Measurements from ENCODE around the gene MYL4.

The MYL4 gene

DNA sequence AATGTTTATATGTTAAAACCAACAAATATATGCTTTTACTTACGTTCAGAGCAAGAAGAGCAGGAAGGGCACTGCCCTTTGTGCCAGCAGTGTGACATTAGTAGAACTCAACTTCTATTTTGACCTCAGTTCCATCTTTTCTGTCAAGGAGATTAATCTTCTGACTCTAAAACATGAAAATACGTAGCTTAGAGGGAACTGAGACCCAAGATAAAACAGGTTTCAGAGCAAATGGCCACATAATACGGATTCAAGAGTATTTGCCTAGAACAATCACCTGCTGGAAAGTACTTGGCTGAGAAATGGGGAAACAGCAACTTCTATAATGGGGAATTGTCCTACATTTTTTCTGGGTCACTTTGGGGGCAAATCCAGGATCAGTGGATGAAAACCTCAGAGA is 22.2 kb downstream of the MYL4 start:
- Histone ChIP-seq H4K91ac (ENCODE audit: low read depth, low read length, poor library complexity) (no peak overlapping the region), H3K4me3 (ENCODE audit: low read length in 2 of 2) (no peak overlapping the region), H3K27me3 (ENCODE audit: control insufficient read depth in 3 of 3, insufficient read depth in 3 of 3, low read depth in 1 of 3, low read length in 3 of 3) (no peaks in the 10 kb centered on the region), H3K14ac (ENCODE audit: low read length) (no peak overlapping the region), H3K9ac (ENCODE audit: low read depth, low read length, poor library complexity) (no peak overlapping the region), H3K4ac (ENCODE audit: low read length) (no peak overlapping the region), H2BK5ac (ENCODE audit: low read length) (no peak overlapping the region), H3K18ac (ENCODE audit: low read length) (no peak overlapping the region), H3K36me3 (replicated peaks in 1 of 2; ENCODE audit: control insufficient read depth in 2 of 2, insufficient read depth in 2 of 2, low read length in 2 of 2) (no peaks in the 10 kb centered on the region), H3K23ac (ENCODE audit: low read depth, low read length, poor library complexity) (no peak overlapping the region), H2BK120ac (ENCODE audit: low read depth, low read length) (no peak overlapping the region), H3K9me3 (replicated peaks in 1 of 2; ENCODE audit: control insufficient read depth in 2 of 2, insufficient read depth in 1 of 2, low read depth in 1 of 2, low read length in 2 of 2) (no peaks in the 10 kb centered on the region), H3K79me1 (ENCODE audit: low read depth, low read length) (no peaks in the 10 kb centered on the region), H2AFZ (ENCODE audit: low read length) (no peak overlapping the region), H4K8ac (ENCODE audit: low read depth, low read length) (no peak overlapping the region), H2BK12ac (ENCODE audit: low read length) (no peak overlapping the region), H2BK15ac (ENCODE audit: low read length) (no peak overlapping the region), H2AK5ac (ENCODE audit: low read depth, low read length) (no peak overlapping the region), H3K4me2 (ENCODE audit: insufficient read depth, low read length, poor library complexity, severe bottlenecking) (no peak overlapping the region), H3K27ac (replicated peaks; ENCODE audit: low read length) (no peak overlapping the region), H3K4me1 (ENCODE audit: control insufficient read depth in 2 of 2, insufficient read depth in 1 of 2, low read depth in 1 of 2, low read length in 2 of 2) (peaks cover 3 to 7% of the 10 kb centered on the region in 2 donors)
- DNase-seq (ENCODE audit: low spot score) = no peak
- no CpG with 5 or more reads among the region's 3 CpGs for WGBS, 2 donors (ENCODE audit: extremely low coverage in 2 of 2, insufficient read length in 2 of 2, insufficient replicate concordance in 1 of 2)

GRCh38 chr17:47231866-47232265 is 22.7 kb downstream of the MYL4 start:
- Histone ChIP-seq H2BK12ac (ENCODE audit: low read length) (no peak overlapping the region), H3K36me3 (replicated peaks in 1 of 2; ENCODE audit: control insufficient read depth in 2 of 2, insufficient read depth in 2 of 2, low read length in 2 of 2) (no peaks in the 10 kb centered on the region), H3K9ac (ENCODE audit: low read depth, low read length, poor library complexity) (no peak overlapping the region), H2BK5ac (ENCODE audit: low read length) (no peak overlapping the region), H2BK15ac (ENCODE audit: low read length) (no peak overlapping the region), H3K79me1 (ENCODE audit: low read depth, low read length) (no peaks in the 10 kb centered on the region), H3K27me3 (ENCODE audit: control insufficient read depth in 3 of 3, insufficient read depth in 3 of 3, low read depth in 1 of 3, low read length in 3 of 3) (no peaks in the 10 kb centered on the region), H3K4me1 (ENCODE audit: control insufficient read depth in 2 of 2, insufficient read depth in 1 of 2, low read depth in 1 of 2, low read length in 2 of 2) (peaks cover 3 to 7% of the 10 kb centered on the region in 2 donors), H3K4me3 (ENCODE audit: low read length in 2 of 2) (no peak overlapping the region), H2AK5ac (ENCODE audit: low read depth, low read length) (no peak overlapping the region), H3K14ac (ENCODE audit: low read length) (no peak overlapping the region), H3K23ac (ENCODE audit: low read depth, low read length, poor library complexity) (no peak overlapping the region), H3K27ac (replicated peaks; ENCODE audit: low read length) (no peak overlapping the region), H2AFZ (ENCODE audit: low read length) (no peak overlapping the region), H2BK120ac (ENCODE audit: low read depth, low read length) (no peak overlapping the region), H4K91ac (ENCODE audit: low read depth, low read length, poor library complexity) (no peak overlapping the region), H3K4me2 (ENCODE audit: insufficient read depth, low read length, poor library complexity, severe bottlenecking) (no peak overlapping the region), H4K8ac (ENCODE audit: low read depth, low read length) (no peak overlapping the region), H3K9me3 (replicated peaks in 1 of 2; ENCODE audit: control insufficient read depth in 2 of 2, insufficient read depth in 1 of 2, low read depth in 1 of 2, low read length in 2 of 2) (no peaks in the 10 kb centered on the region), H3K18ac (ENCODE audit: low read length) (no peak overlapping the region), H3K4ac (ENCODE audit: low read length) (no peak overlapping the region)
- no peak for DNase-seq (ENCODE audit: low spot score)
- no CpG with 5 or more reads among the region's 3 CpGs for WGBS, 2 donors (ENCODE audit: extremely low coverage in 2 of 2, insufficient read length in 2 of 2, insufficient replicate concordance in 1 of 2)

GRCh38 chr17:47232465-47232864 is 23.3 kb downstream of the MYL4 start:
- H3K23ac ChIP-seq (ENCODE audit: low read depth, low read length, poor library complexity) = no peak overlapping the region
- no peak overlapping the region for H2BK15ac ChIP-seq (ENCODE audit: low read length)
- no peak overlapping the region for H3K9ac ChIP-seq (ENCODE audit: low read depth, low read length, poor library complexity)
- H3K4ac ChIP-seq (ENCODE audit: low read length) = no peak overlapping the region
- H3K4me1 ChIP-seq (ENCODE audit: control insufficient read depth in 2 of 2, insufficient read depth in 1 of 2, low read depth in 1 of 2, low read length in 2 of 2) = peaks cover 3 to 7% of the 10 kb centered on the region in 2 donors
- H2BK12ac ChIP-seq (ENCODE audit: low read length) = no peak overlapping the region
- no peak overlapping the region for H2BK5ac ChIP-seq (ENCODE audit: low read length)
- no peak overlapping the region for H3K18ac ChIP-seq (ENCODE audit: low read length)
- no peak overlapping the region for H2BK120ac ChIP-seq (ENCODE audit: low read depth, low read length)
- no peak overlapping the region for H4K8ac ChIP-seq (ENCODE audit: low read depth, low read length)
- no peaks in the 10 kb centered on the region for H3K27me3 ChIP-seq (ENCODE audit: control insufficient read depth in 3 of 3, insufficient read depth in 3 of 3, low read depth in 1 of 3, low read length in 3 of 3)
- H3K9me3 ChIP-seq (replicated peaks in 1 of 2; ENCODE audit: control insufficient read depth in 2 of 2, insufficient read depth in 1 of 2, low read depth in 1 of 2, low read length in 2 of 2) = no peaks in the 10 kb centered on the region
- no CpG with 5 or more reads among the region's 2 CpGs for WGBS, 2 donors (ENCODE audit: extremely low coverage in 2 of 2, insufficient read length in 2 of 2, insufficient replicate concordance in 1 of 2)
- no peaks in the 10 kb centered on the region for H3K36me3 ChIP-seq (replicated peaks in 1 of 2; ENCODE audit: control insufficient read depth in 2 of 2, insufficient read depth in 2 of 2, low read length in 2 of 2)
- no peak for DNase-seq (ENCODE audit: low spot score)
- no peak overlapping the region for H3K4me3 ChIP-seq (ENCODE audit: low read length in 2 of 2)
- H4K91ac ChIP-seq (ENCODE audit: low read depth, low read length, poor library complexity) = no peak overlapping the region
- H3K14ac ChIP-seq (ENCODE audit: low read length) = no peak overlapping the region
- no peaks in the 10 kb centered on the region for H3K79me1 ChIP-seq (ENCODE audit: low read depth, low read length)
- H3K4me2 ChIP-seq (ENCODE audit: insufficient read depth, low read length, poor library complexity, severe bottlenecking) = no peak overlapping the region
- H3K27ac ChIP-seq (replicated peaks; ENCODE audit: low read length) = no peak overlapping the region
- H2AK5ac ChIP-seq (ENCODE audit: low read depth, low read length) = no peak overlapping the region
- H2AFZ ChIP-seq (ENCODE audit: low read length) = no peak overlapping the region

- Histone ChIP-seq H3K23ac (ENCODE audit: low read depth, low read length, poor library complexity) (no peak overlapping the region), H2AFZ (ENCODE audit: low read length) (no peak overlapping the region), H3K18ac (ENCODE audit: low read length) (no peak overlapping the region), H3K4me3 (ENCODE audit: low read length in 2 of 2) (no peak overlapping the region), H2BK15ac (ENCODE audit: low read length) (no peak overlapping the region), H3K4me2 (ENCODE audit: insufficient read depth, low read length, poor library complexity, severe bottlenecking) (no peak overlapping the region), H3K36me3 (replicated peaks in 1 of 2; ENCODE audit: control insufficient read depth in 2 of 2, insufficient read depth in 2 of 2, low read length in 2 of 2) (no peaks in the 10 kb centered on the region), H3K79me1 (ENCODE audit: low read depth, low read length) (no peaks in the 10 kb centered on the region), H2AK5ac (ENCODE audit: low read depth, low read length) (no peak overlapping the region), H3K9me3 (replicated peaks in 1 of 2; ENCODE audit: control insufficient read depth in 2 of 2, insufficient read depth in 1 of 2, low read depth in 1 of 2, low read length in 2 of 2) (no peaks in the 10 kb centered on the region), H3K14ac (ENCODE audit: low read length) (no peak overlapping the region), H2BK120ac (ENCODE audit: low read depth, low read length) (no peak overlapping the region), H3K4ac (ENCODE audit: low read length) (no peak overlapping the region), H3K27me3 (ENCODE audit: control insufficient read depth in 3 of 3, insufficient read depth in 3 of 3, low read depth in 1 of 3, low read length in 3 of 3) (peaks cover 0 to 5% (median 0%) of the 10 kb centered on the region in 3 experiments), H2BK5ac (ENCODE audit: low read length) (no peak overlapping the region), H3K27ac (replicated peaks; ENCODE audit: low read length) (no peak overlapping the region), H4K91ac (ENCODE audit: low read depth, low read length, poor library complexity) (no peak overlapping the region), H2BK12ac (ENCODE audit: low read length) (no peak overlapping the region), H3K4me1 (ENCODE audit: control insufficient read depth in 2 of 2, insufficient read depth in 1 of 2, low read depth in 1 of 2, low read length in 2 of 2) (no peaks in the 10 kb centered on the region), H4K8ac (ENCODE audit: low read depth, low read length) (no peak overlapping the region), H3K9ac (ENCODE audit: low read depth, low read length, poor library complexity) (no peak overlapping the region)
- no peak for DNase-seq (ENCODE audit: low spot score)
- no CpG with 5 or more reads among the region's 3 CpGs for WGBS, 2 donors (ENCODE audit: extremely low coverage in 2 of 2, insufficient read length in 2 of 2, insufficient replicate concordance in 1 of 2)
These were observed 26.4 kb downstream of the MYL4 start for GRCh38 chr17:47235506-47235905.
